CD4-positive, alpha-beta T cell treated with Interferon gamma for 1 hour (primary cell): Measurements from ENCODE around the gene C5orf34.
"Not testable (repeated sequence)": the region's sequence is repeated elsewhere in the genome, so short reads cannot be mapped to it uniquely, and the experiment has no call there.

Experiments used
- DNase-seq: peaks from one replicate; pipeline ENCODE4 v3.0.0-alpha.2; 2020

C5orf34 gene

GRCh38 chr5:43514816-43515677, at the start of gene C5orf34:
Gene C5orf34, minus strand, starts transcription at chr5:43515148. Its CDS starts 5,809 bp downstream, at chr5:43509339.
- DNase-seq = peak; percentile 91

- DNase-seq = no peak
Measured at GRCh38 chr5:43564289-43564850, 49.4 kb upstream of the C5orf34 start.

GRCh38 chr5:43563321-43563720, 48.4 kb upstream of the C5orf34 start:
- DNase-seq = no peak

GRCh38 chr5:43561356-43561755, 46.4 kb upstream of the C5orf34 start:
- DNase-seq = no peak

- DNase-seq = no peak
Measured at GRCh38 chr5:43560128-43560527, 45.2 kb upstream of the C5orf34 start.

GRCh38 chr5:43556857-43557542, 42.1 kb upstream of the C5orf34 start, which contains the start of gene PAIP1:
Gene PAIP1, minus strand, starts transcription at chr5:43557077. Its CDS starts 231 bp downstream, at chr5:43556846.
- DNase-seq = peak; percentile 83

GRCh38 chr5:43556607-43556856, 41.6 kb upstream of the C5orf34 start:
- DNase-seq = not testable (repeated sequence)

- DNase-seq = peak; percentile 29
Measured at GRCh38 chr5:43555895-43556606, 41.1 kb upstream of the C5orf34 start.

GRCh38 chr5:43554497-43554896, 39.5 kb upstream of the C5orf34 start:
- no peak for DNase-seq

GRCh38 chr5:43553381-43553780, 38.4 kb upstream of the C5orf34 start:
- no peak for DNase-seq

- DNase-seq = no peak
Measured at GRCh38 chr5:43551731-43552130, 36.8 kb upstream of the C5orf34 start.

GRCh38 chr5:43549272-43549671, 34.3 kb upstream of the C5orf34 start:
- not testable (repeated sequence) for DNase-seq

GRCh38 chr5:43548358-43548757, 33.4 kb upstream of the C5orf34 start:
- DNase-seq = no peak

- no peak for DNase-seq
Measured at GRCh38 chr5:43547532-43547931, 32.6 kb upstream of the C5orf34 start.

- DNase-seq = no peak
Measured at GRCh38 chr5:43543434-43543833, 28.5 kb upstream of the C5orf34 start.

GRCh38 chr5:43540746-43541145, 25.8 kb upstream of the C5orf34 start:
- DNase-seq = no peak

- DNase-seq = no peak
Measured at GRCh38 chr5:43536972-43537371, 22.0 kb upstream of the C5orf34 start.

- no peak for DNase-seq
Measured at GRCh38 chr5:43533646-43534045, 18.7 kb upstream of the C5orf34 start.

- DNase-seq = no peak
Measured at GRCh38 chr5:43530648-43531047, 15.7 kb upstream of the C5orf34 start.

GRCh38 chr5:43523662-43524072, 8.7 kb upstream of the C5orf34 start:
- no peak for DNase-seq

GRCh38 chr5:43520615-43521014, 5.7 kb upstream of the C5orf34 start:
- no peak for DNase-seq

- DNase-seq = no peak
Measured at GRCh38 chr5:43515678-43516048, 715 bp upstream of the C5orf34 start.

GRCh38 chr5:43514471-43514815, 505 bp downstream of the C5orf34 start:
- no peak for DNase-seq

GRCh38 chr5:43514025-43514424, 923 bp downstream of the C5orf34 start:
- no peak for DNase-seq
